Measurements from ENCODE around the gene ISL1. TPM values are rescaled to one million over a fixed set of nuclear protein-coding genes. Genes with fewer than 3 reads are reported as not detected.

ISL1 gene
- total and polyA plus RNA-seq, 9 donors: not detected

GRCh38 chr5:51411921-51412325, 28.7 kb downstream of the ISL1 start:
- no peak overlapping the region for H3K27ac ChIP-seq
- H3K4me1 ChIP-seq (ENCODE audit: insufficient read depth): no peaks in the 10 kb centered on the region
- H3K9me3 ChIP-seq: no peaks in the 10 kb centered on the region
- WGBS, 3 donors: 31 to 56% (median 41%) methylated on average over 7 of the region's 7 CpGs
- H3K36me3 ChIP-seq: no peaks in the 10 kb centered on the region
- no peaks in the 10 kb centered on the region for H3K27me3 ChIP-seq
- DNase-seq: no peak
- intact Hi-C loops (cut with DNase I): no loop called here
- TF ChIP-seq EP300 (IDR thresholded peaks at IDR 0.05) (no peak), CTCF (IDR thresholded peaks at IDR 0.05) (no peak), POLR2A (IDR thresholded peaks at IDR 0.05) (no peak)
- no peak overlapping the region for H3K4me3 ChIP-seq

GRCh38 chr5:51414516-51414915, 31.3 kb downstream of the ISL1 start:
- TF ChIP-seq CTCF (IDR thresholded peaks at IDR 0.05) (no peak), POLR2A (IDR thresholded peaks at IDR 0.05) (no peak), EP300 (IDR thresholded peaks at IDR 0.05) (no peak)
- WGBS, 3 donors: 80 to 93% (median 86%) methylated on average over 2 of the region's 2 CpGs
- Histone ChIP-seq H3K27me3 (no peaks in the 10 kb centered on the region), H3K36me3 (no peaks in the 10 kb centered on the region), H3K4me1 (ENCODE audit: insufficient read depth) (no peaks in the 10 kb centered on the region), H3K4me3 (no peak overlapping the region), H3K27ac (no peak overlapping the region), H3K9me3 (no peaks in the 10 kb centered on the region)
- DNase-seq: no peak
- intact Hi-C loops (cut with DNase I): no loop called here

GRCh38 chr5:51416149-51416548, 32.9 kb downstream of the ISL1 start:
- intact Hi-C loops (cut with DNase I): no loop called here
- 74 to 83% (median 80%) methylated on average over 3 of the region's 3 CpGs for WGBS, 3 donors
- TF ChIP-seq POLR2A (IDR thresholded peaks at IDR 0.05): no peak
- TF ChIP-seq EP300 (IDR thresholded peaks at IDR 0.05): no peak
- TF ChIP-seq CTCF (IDR thresholded peaks at IDR 0.05): no peak

GRCh38 chr5:51433052-51433710, 49.9 kb downstream of the ISL1 start:
- intact Hi-C loops (cut with DNase I): no loop called here
- TF ChIP-seq EP300 (IDR thresholded peaks at IDR 0.05): no peak
- TF ChIP-seq POLR2A (IDR thresholded peaks at IDR 0.05): no peak
- TF ChIP-seq CTCF (IDR thresholded peaks at IDR 0.05): no peak

More at GRCh38 chr5:51416149-51416548, 32.9 kb downstream of the ISL1 start:
- H3K4me3 ChIP-seq: no peak overlapping the region
- no peaks in the 10 kb centered on the region for H3K9me3 ChIP-seq
- no peak overlapping the region for H3K27ac ChIP-seq
- no peaks in the 10 kb centered on the region for H3K36me3 ChIP-seq
- H3K4me1 ChIP-seq (ENCODE audit: insufficient read depth): no peaks in the 10 kb centered on the region
- H3K27me3 ChIP-seq: no peaks in the 10 kb centered on the region
- no peak for DNase-seq

More at GRCh38 chr5:51433052-51433710, 49.9 kb downstream of the ISL1 start:
- Histone ChIP-seq H3K4me1 (ENCODE audit: insufficient read depth) (no peaks in the 10 kb centered on the region), H3K36me3 (no peaks in the 10 kb centered on the region), H3K4me3 (no peak overlapping the region), H3K27me3 (no peaks in the 10 kb centered on the region), H3K9me3 (no peaks in the 10 kb centered on the region), H3K27ac (no peak overlapping the region)
- 74 to 80% (median 77%) methylated on average over 3 of the region's 3 CpGs for WGBS, 3 donors
- no peak for DNase-seq
